HG02970 (cell line): ENCODE data around the gene ARHGEF35.
"Not testable (repeated sequence)": the region's sequence is repeated elsewhere in the genome, so short reads cannot be mapped to it uniquely, and the experiment has no call there.

Source experiments
- ATAC-seq: cut with Tn5 transposase; IDR thresholded peaks from one replicate; pipeline ENCODE4 v1.9.1; 2021; ENCODE audit warnings: mild to moderate bottlenecking, moderate library complexity, moderate number of reproducible peaks; ENCODE audit not compliant: unreplicated experiment, low FRiP score

Gene ARHGEF35

DNA sequence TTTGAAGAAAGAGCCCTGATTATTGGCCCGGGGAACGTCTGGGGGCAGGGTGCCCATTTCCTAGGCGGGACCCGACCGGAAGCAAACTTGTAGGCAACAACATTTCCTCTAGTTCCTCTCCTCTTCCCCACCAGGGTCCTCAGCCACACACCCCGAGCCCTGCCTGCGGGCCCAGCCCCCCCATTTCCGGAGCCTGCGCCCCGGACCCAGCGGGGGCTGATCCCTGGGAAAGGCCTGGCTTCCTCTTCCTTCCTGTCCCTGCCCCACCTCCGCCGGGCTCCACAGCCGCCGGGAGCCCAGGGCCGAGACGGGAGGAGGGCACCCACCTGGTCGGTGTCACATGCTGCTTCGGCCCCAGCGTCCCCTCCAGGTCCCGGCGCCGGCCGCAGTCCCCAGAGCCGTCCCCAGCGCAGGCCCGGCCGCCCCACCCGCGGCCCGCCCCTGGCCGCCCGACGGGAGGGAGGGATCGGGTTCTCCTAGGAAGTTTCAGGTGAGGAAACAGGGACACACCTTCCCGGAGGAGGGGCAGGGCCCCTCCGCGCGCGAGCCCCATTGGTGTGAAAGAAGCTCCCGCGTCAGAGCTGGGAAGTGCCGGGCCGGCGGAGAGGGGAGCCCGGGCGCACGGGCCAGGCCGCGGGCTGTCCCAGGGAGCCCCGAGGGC, at the start of gene ARHGEF35:
Gene ARHGEF35, minus strand, starts transcription at position 622 of the 661 bp plus-strand sequence. CDS start 7,450 bp downstream, outside the sequence.
- peak; percentile 65 for ATAC-seq

DNA sequence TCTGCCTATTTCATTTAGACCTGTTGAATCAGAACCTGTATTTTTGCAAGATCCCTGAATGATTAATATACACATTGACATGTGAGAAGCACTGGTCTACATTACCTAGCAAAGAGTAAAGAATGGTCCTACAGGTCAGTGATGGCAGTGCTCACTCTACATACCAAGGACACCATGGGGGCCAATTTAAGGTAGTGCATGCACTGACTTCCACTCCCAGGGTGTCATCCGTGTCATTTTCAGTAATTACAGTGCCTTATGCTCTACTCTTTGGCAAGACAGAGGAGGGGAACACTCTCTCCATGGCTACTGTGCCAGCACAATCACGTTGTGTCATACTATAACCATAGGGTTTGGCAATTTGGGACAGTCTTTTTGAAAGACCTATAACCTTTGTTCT, 49.7 kb upstream of the ARHGEF35 start:
- not testable (repeated sequence) for ATAC-seq

DNA sequence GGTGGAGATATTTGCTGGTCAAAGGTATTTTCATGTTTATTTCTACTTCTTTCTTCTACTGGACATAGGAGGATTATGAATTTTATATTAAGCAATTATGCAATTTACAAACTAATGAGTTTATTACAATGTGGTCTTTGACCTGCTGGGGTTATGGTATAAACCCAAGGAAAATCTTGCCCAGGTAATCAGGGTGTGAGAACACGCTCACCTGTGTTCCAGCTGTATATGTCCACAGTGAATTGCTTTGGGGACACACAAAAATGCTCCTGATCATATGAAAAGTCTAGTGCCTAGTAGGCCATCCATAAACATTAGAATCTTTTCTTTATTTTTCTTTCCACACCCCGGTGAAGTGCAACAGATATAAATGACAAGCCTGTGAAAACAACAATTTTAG, 43.7 kb upstream of the ARHGEF35 start, which contains the start of gene OR2A42:
Gene OR2A42, minus strand, starts transcription at position 241 of the 400 bp plus-strand sequence. CDS start 6,762 bp downstream, outside the sequence.
- ATAC-seq: not testable (repeated sequence)

DNA sequence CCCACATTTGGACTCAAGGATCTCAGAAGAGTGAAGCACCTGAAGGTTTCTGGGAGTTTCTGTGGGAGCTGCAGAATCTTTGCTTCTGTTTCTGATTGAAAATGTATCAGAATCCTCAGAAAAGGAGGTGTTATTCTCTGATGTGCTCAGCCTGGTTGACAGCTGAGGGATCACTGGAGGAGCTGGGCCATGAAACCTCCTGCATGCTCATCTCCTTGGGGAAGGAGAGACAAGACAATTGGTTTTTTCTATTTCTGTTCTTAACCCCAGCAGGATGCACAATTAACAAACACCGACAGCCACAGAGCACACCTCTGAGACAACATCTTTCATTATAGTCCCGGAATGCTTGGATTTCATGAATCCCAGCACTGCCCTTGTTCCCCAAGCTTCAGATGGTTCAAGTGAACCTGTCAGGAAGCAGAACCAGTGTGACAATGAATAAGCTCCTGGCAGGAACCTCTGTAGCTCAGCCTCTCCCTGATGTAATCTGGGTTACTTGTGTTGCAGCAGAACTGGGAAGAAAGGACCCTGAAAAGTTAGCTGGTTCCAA, 43.0 kb upstream of the ARHGEF35 start:
- ATAC-seq: not testable (repeated sequence)

DNA sequence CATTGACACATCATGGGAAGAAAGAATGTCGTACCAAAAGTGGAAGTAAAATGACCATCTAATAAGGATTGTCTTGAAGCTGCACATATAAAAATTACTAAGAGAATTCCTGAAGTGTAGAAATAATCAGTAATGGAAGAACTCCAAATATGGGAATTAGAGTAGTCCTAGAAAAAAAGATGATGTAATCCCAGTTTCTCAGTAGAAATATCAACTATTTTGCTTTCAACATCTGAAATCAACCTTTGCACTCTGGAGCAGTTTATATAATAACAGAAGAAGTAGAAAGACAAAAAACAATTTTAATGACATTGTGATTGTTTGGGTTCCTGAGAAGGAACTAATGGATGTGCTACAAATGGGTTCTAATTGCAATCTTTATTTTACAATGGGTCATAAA, 37.4 kb upstream of the ARHGEF35 start:
- ATAC-seq: not testable (repeated sequence)

DNA sequence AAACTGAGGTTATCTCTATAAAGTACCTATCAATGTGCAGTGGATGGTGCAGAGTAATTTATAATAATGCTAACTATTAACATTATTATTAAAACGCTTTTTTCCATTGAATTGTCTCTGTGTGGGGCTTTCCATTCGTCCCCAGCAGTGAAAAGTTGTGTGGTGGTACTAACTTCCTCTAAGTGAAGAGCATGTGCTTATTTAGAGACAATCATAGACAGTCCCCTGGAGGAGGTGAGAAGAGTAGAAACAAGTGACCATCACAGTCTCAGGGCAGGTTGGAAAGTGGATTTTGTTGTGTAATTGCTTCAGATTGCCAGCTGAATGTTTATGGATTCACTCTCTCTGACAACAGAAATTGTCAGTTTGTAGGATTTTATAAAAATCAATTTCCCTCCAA, 35.4 kb upstream of the ARHGEF35 start:
- ATAC-seq: not testable (repeated sequence)

DNA sequence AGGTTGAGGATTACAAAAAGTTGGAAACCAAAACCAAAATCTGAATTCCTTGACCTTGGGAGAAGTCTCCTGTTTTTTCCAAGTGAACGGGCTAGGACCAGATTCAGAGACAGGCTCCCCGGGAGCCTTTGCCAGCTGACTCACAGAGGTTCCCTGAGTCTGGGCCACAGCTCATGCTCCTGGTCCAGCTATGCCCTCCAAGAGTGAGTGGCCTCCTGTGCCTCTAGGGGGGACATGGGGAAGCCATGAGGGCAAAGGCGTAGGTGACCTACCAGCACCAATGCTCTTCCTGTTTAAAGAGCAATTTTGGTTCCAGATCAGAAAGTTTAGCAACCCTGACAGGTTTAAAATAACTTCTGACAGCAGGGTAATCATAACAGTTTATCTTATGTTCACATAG, 33.2 kb upstream of the ARHGEF35 start:
- not testable (repeated sequence) for ATAC-seq

DNA sequence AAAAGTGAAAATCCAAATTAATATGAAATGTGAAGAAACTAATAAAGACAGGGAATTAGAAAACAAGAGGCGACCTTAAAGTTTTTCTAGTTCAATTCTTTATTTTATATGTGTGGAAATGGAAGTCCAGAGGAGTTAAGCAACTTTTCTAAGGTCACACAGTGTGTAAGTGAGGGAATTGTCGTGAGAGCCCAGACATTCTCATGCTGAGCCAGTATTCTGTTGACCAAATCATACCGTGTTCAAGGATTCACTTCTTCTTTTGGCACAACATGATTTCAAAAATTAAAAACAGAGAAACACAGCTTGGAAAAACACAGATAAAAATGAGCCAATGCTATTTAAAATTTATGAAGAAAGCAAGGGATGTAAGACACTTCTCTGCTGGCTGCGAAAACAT, 31.2 kb upstream of the ARHGEF35 start:
- not testable (repeated sequence) for ATAC-seq

DNA sequence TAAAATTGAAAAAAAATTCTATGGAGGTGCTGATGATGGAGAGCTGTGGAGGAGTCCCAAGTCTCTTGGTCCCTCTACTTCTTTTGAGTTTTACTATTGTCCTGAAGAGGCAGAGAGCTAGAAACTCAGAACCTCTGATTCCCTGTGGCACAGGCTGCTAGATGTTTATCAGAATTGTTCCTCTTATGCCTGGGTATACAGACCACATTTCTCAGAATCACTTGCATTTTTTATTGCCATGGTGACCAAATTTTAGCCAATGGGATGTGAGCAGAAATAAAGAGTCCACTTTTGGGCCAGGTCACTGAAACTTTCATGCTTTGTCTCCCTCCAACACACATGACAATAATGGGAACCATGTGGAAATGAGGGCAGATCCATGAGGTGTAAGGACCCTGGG, 28.0 kb upstream of the ARHGEF35 start:
- ATAC-seq: not testable (repeated sequence)

DNA sequence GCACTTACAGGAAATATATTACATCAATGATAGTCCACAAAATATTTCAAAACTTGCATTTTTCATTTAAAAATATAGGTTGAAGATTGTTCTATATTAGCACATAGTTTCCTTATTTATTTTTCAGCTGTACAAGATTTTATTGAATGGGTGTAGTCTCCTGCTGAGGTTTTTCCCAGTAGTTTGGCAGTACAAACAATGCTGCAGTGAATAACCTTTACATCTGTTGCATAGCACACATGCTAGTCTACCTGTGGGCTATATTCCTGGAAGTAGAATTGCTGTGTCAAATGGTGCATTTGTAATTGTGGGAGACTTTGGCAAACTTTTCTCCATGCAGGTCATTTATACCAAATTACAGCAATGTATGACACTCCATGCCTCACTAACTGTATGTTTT, 24.9 kb upstream of the ARHGEF35 start:
- ATAC-seq: not testable (repeated sequence)

DNA sequence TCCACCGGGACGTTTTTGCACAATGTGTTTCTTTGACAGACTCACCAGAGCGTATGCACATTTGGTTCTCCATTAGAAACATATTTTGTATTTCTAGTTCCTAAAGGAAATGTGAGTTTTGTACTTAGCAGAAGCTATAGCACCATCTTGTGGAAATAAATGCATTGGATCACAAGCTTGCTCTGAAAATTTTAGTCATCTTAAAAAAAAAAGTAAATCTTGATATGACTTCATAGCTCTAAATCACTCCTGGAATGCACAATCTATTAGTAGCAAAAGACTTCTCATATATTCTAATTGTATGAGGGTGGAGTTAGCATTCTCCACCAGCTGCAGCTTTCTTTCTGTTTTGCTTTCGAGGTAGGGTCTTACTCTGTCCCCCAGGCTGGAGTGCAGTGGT, 23.5 kb upstream of the ARHGEF35 start:
- not testable (repeated sequence) for ATAC-seq

DNA sequence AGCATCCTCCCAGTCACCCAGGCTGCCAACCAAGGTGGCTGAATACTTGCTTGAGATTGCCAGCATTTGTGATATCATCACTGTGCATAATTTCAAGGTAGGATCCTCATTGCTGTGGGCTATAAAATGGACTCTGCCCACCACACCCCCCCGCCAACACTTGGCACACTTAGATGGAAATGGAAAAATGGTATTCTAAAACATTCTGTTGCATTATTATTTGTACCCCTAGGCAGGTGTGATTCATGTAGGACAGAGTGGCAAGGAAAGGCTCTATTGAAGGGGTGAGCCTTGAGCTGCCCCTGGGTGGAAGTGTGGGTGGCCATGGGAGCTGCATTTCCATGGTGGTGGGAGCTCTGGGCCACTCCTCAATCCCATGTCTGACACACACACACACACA, 22.9 kb upstream of the ARHGEF35 start:
- ATAC-seq: not testable (repeated sequence)

DNA sequence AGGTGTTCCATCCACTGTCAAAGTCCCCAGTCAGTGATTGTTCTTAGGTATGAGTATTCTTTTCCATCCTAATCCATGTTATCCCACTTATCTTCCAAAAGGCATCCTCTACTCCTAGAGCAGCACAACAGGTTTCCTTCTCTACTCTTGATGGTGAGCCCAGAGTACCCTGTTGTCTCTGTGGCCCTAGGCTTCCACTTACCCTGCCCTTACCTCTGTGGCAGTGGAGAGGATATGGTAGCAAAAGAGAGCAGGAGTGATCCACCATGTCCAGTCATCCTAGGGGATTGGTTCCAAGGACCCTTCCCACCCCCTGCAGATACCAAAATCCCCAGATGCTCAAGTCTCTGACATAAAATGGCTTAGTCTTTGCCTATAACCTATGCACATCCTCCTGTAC, 21.6 kb upstream of the ARHGEF35 start:
- ATAC-seq: not testable (repeated sequence)

DNA sequence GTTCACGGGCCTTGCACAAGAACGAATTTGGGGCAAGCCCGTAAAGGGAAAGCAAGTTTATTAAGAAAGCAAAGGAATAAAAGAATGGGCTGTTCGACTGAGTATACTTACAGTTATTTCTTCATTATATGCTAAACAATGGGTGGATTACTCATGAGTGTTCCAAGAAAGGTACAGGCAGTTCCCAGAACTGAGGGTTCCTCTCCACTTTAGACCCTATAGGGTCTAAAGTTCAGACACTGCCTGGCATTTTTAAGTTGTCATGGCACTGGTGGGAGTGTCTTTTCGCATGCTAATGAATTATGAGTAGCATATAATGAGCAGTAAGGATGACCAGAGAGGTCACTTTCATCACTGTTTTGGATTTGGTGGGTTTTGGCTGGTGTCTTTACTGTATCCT, 9.7 kb upstream of the ARHGEF35 start:
- ATAC-seq: not testable (repeated sequence)

DNA sequence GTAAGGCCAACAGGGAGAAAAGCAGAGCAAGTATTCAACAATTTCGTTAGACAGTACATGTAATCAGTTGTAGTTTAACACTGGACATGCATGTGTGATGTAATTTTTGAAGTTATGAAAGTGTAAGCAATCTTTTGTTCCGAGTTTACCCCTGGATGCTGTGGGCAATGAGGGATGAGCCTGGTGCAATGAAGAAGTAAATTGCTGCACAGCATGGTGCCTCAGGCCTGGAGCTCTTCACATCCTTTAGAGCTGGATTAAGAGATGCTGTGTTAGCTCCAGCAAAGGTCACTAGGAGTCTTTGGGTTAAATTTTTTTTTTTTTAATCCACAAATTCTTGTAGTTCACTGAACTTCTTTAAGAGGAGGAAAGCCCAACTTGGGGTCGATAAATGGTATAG, 7.5 kb upstream of the ARHGEF35 start:
- ATAC-seq: not testable (repeated sequence)

DNA sequence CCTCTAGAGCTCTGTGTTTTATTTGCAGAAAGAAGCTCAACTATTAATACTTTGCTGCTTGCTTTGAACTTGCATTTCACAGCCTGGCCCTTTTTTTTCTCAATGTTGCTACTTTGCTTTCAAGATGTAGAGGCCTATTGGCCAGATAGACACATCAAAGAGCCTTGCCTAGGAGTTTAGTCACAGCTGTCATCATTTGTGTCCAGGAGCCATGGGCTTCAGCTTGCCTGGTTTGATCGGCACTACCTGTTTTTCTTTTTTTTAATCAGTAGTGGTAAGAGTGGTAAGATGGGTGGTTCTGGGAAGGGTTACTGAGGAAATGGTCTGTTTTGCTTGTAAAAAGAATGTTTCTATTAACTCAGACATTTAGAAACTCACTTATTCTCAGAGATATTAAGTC, 6.3 kb upstream of the ARHGEF35 start:
- ATAC-seq: not testable (repeated sequence)

DNA sequence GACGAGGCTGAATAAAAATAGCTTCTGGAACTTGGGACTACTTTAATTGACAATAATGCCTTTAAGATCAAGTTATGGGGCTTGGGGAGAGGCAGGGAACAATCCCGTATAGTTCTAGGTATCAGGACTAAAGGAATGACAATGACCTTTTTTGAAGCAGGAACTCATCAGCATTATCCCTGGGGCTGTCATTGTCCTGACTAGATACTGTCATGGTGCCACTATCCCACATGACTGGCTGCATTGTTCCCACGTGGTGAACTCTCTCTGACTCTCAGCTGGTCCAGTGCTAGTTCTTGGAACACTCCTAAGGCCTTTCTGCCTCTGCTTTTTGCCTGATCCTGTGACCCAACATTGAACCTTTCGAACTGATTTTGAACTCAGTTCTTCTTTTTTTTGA, 3.3 kb upstream of the ARHGEF35 start:
- ATAC-seq: not testable (repeated sequence)

DNA sequence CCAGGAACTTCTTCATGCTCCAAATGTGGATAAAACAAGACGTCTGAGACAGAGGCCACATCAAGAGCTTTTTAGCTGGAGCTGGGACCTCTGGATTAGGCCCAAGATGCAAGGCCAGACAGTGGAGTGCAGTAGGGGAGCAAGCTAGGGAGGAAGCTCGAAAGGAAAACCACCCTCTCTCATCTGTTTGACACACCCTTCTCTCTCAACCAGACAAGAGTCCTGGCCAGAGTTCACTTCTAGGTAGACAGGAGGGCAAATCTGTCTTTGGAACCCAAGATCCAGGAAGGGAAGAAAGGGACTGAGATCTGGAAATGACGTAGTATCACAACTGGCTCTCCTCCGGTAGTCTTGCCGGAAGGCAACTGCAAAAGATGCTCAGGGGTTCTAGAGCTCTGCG, 1.2 kb downstream of the ARHGEF35 start:
- ATAC-seq: not testable (repeated sequence)

DNA sequence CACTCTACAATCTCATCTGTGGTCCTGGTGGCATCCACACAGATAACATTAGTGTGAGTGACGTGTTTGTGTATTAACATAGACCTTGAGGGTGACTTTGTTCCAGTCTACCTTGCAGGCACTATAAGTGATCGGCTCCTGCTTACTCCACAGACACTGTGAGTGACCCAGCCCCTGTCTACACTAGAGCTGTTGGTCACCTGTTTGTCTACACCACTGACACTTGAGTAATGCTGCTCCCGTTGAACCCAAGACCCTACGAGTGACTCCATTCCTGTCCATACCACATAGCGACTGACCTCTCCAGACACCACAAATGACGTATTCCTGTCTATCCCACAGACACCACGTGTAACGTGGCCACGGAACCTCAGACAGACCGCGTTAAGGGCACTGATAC, 1.9 kb downstream of the ARHGEF35 start:
- not testable (repeated sequence) for ATAC-seq

DNA sequence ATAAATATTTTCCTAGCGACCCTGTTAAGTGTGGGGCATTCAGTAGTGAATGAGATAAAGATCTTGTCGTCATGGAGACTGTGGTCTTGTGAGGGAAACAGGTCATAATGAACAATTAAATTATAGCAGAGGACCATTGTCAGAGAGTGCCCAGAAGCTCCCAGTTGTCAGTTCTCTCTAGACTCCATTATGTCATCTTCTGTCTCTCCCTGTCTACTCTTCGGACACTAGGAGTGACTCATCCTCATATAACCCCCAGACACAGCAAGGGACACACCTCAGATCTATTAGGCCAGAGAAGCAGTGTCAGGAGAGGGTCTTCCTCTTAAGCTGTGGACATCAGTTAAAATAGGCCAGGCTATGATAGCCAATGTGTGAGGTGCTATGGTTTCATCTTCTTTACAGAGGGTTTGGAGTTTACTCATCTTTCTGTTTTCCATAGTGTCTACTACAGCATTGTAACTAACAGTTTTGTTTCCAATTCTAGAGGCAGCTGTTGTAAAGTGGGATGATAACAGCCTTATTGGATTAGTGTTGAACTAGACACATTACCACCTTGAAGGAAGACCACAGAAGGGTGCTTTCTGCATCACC, 7.0 kb downstream of the ARHGEF35 start:
- not testable (repeated sequence) for ATAC-seq

DNA sequence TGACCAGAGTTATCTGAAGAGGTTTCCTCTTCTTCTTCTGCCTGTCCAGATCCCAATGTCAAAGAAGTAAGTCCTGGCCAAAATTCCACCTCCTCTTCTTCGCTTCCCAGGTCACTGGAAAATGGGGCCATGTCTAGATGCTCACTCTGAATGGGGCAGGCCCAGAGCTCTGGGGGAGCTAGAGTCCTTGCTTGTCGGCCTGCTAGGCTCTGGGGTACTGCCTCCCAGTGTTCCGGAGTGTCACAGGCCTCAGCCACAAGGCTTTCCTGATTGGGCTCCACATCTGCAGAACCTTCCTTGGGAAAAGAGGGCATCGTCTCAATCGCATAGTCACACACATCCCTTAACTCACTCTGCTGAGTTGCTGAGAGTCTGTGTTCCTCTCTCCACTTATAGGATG, 7.8 kb downstream of the ARHGEF35 start:
- not testable (repeated sequence) for ATAC-seq

DNA sequence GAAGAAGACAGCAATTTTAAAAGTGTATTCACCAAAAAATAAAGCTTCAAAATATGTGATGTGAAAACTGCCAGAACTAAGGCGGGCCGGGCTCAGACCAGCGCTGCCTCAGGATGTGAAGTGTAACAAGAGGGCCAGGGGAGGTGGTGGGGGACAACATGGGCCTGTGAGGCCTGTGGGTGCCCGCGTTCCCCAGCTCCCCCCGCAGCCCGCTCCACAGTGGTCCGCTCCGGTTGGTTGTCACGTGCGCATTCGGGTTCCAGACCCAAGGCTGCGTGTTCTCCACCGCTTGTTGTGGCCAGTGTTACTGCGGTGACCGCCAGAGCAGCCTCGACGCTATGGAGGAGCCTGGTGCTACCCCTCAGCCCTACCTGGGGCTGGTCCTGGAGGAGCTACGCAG, 12.5 kb downstream of the ARHGEF35 start, which contains the start of gene CTAGE4:
Gene CTAGE4, plus strand, starts transcription at position 301 of the 400 bp plus-strand sequence. Its CDS starts 38 bp downstream, at position 339.
- ATAC-seq: not testable (repeated sequence)
